Activated T-helper 1 cell treated with anti-CD3 and anti-CD28 coated beads, Interleukin-12 subunit alpha, Interleukin-12 subunit beta, Interleukin-2, Interleukin-4 antibody, amounts not matched to agents 30 ng/mL and 10 ng/mL and 1 ng/mL, durations not matched to agents 14 hours and 24 hours and 36 hours (primary cell): Measurements from ENCODE around the gene GPC5. TPM values are rescaled to one million over a fixed set of nuclear protein-coding genes. Genes with fewer than 3 reads are reported as not detected.

ENCODE experiments used
- DNase-seq: peaks from one replicate; pipeline ENCODE4 v3.0.0; 2021; ENCODE audit warnings: low spot score
- H3K27ac Mint-ChIP-seq: one replicate; pipeline ENCODE4 v1.8.0; 2021; ENCODE audit warnings: mild to moderate bottlenecking, mixed read lengths
- H3K27me3 Mint-ChIP-seq: one replicate; pipeline ENCODE4 v1.8.0; 2022; ENCODE audit warnings: mild to moderate bottlenecking, moderate library complexity, mixed read lengths; ENCODE audit not compliant: insufficient read depth
- H3K36me3 Mint-ChIP-seq: one replicate; pipeline ENCODE4 v1.8.0; 2021; ENCODE audit warnings: low read depth, mixed read lengths
- H3K4me1 Mint-ChIP-seq: one replicate; pipeline ENCODE4 v1.8.0; 2021; ENCODE audit warnings: low read depth, mixed read lengths
- H3K4me3 Mint-ChIP-seq: one replicate; pipeline ENCODE4 v1.8.0; 2021; ENCODE audit warnings: mild to moderate bottlenecking, moderate library complexity, mixed read lengths
- H3K9me3 Mint-ChIP-seq: one replicate; pipeline ENCODE4 v1.8.0; 2021; ENCODE audit warnings: mixed read lengths
- intact Hi-C: fragments of 100-400 bp; cut with micrococcal nuclease; formaldehyde crosslinking; loops from one replicate; pipeline ENCODE4 v1.15.1; 2024
- total RNA-seq: library from RNA; stranded (reverse); gene quantifications from 2 replicates; pipeline ENCODE4 v1.2.3, GENCODE V29; 2022

Gene GPC5
- total RNA-seq, 1 donor from 2014 or later: not detected

- no peak overlapping the region for H3K27ac Mint-ChIP-seq
- H3K9me3 Mint-ChIP-seq: peaks cover 2% of the 10 kb centered on the region
- no peaks in the 10 kb centered on the region for H3K36me3 Mint-ChIP-seq
- DNase-seq: no peak
- intact Hi-C loops: no loop called here
- no peaks in the 10 kb centered on the region for H3K27me3 Mint-ChIP-seq
- no peaks in the 10 kb centered on the region for H3K4me1 Mint-ChIP-seq
- H3K4me3 Mint-ChIP-seq: no peak overlapping the region
Measured at GRCh38 chr13:92403606-92404005, 1005.2 kb downstream of the GPC5 start.

GRCh38 chr13:92407858-92408257, 1009.4 kb downstream of the GPC5 start:
- DNase-seq: no peak
- H3K36me3 Mint-ChIP-seq: no peaks in the 10 kb centered on the region
- H3K27me3 Mint-ChIP-seq: no peaks in the 10 kb centered on the region
- intact Hi-C loops: no loop called here
- H3K27ac Mint-ChIP-seq: no peak overlapping the region
- no peaks in the 10 kb centered on the region for H3K4me1 Mint-ChIP-seq
- no peak overlapping the region for H3K4me3 Mint-ChIP-seq
- H3K9me3 Mint-ChIP-seq: no peaks in the 10 kb centered on the region

- intact Hi-C loops: no loop called here
- H3K4me3 Mint-ChIP-seq: no peak overlapping the region
- DNase-seq: no peak
- H3K27me3 Mint-ChIP-seq: no peaks in the 10 kb centered on the region
- H3K9me3 Mint-ChIP-seq: no peaks in the 10 kb centered on the region
- no peaks in the 10 kb centered on the region for H3K4me1 Mint-ChIP-seq
- no peak overlapping the region for H3K27ac Mint-ChIP-seq
- no peaks in the 10 kb centered on the region for H3K36me3 Mint-ChIP-seq
Measured at GRCh38 chr13:92412481-92412880, 1014.1 kb downstream of the GPC5 start.

- H3K27ac Mint-ChIP-seq: no peak overlapping the region
- H3K36me3 Mint-ChIP-seq: no peaks in the 10 kb centered on the region
- H3K4me3 Mint-ChIP-seq: no peak overlapping the region
- intact Hi-C loops: no loop called here
- no peak for DNase-seq
- no peaks in the 10 kb centered on the region for H3K27me3 Mint-ChIP-seq
- H3K9me3 Mint-ChIP-seq: no peaks in the 10 kb centered on the region
- H3K4me1 Mint-ChIP-seq: no peaks in the 10 kb centered on the region
Measured at GRCh38 chr13:92412996-92413395, 1014.6 kb downstream of the GPC5 start.

- Mint-ChIP-seq H3K9me3 (no peaks in the 10 kb centered on the region), H3K36me3 (no peaks in the 10 kb centered on the region), H3K4me1 (no peaks in the 10 kb centered on the region), H3K27me3 (no peaks in the 10 kb centered on the region), H3K27ac (no peak overlapping the region), H3K4me3 (no peak overlapping the region)
- DNase-seq: no peak
- intact Hi-C loops: no loop called here
Measured at GRCh38 chr13:92413452-92413851, 1015.0 kb downstream of the GPC5 start.

GRCh38 chr13:92414851-92415250, 1016.4 kb downstream of the GPC5 start:
- Mint-ChIP-seq H3K36me3 (no peaks in the 10 kb centered on the region), H3K27ac (no peak overlapping the region), H3K9me3 (no peaks in the 10 kb centered on the region), H3K4me1 (no peaks in the 10 kb centered on the region), H3K4me3 (no peak overlapping the region), H3K27me3 (no peaks in the 10 kb centered on the region)
- no peak for DNase-seq
- intact Hi-C loops: no loop called here

- H3K27ac Mint-ChIP-seq: no peak overlapping the region
- H3K27me3 Mint-ChIP-seq: no peaks in the 10 kb centered on the region
- no peak for DNase-seq
Measured at GRCh38 chr13:92415781-92416180, 1017.4 kb downstream of the GPC5 start.

GRCh38 chr13:92418818-92419412, 1020.5 kb downstream of the GPC5 start:
- intact Hi-C loops: no loop called here
- H3K9me3 Mint-ChIP-seq: peaks cover 4% of the 10 kb centered on the region
- H3K27ac Mint-ChIP-seq: no peak overlapping the region

More at GRCh38 chr13:92415781-92416180, 1017.4 kb downstream of the GPC5 start:
- intact Hi-C loops: no loop called here
- Mint-ChIP-seq H3K4me3 (no peak overlapping the region), H3K9me3 (no peaks in the 10 kb centered on the region), H3K36me3 (no peaks in the 10 kb centered on the region), H3K4me1 (no peaks in the 10 kb centered on the region)

GRCh38 chr13:92429231-92429630, 1030.8 kb downstream of the GPC5 start:
- Mint-ChIP-seq H3K36me3 (no peaks in the 10 kb centered on the region), H3K4me3 (no peak overlapping the region), H3K4me1 (no peaks in the 10 kb centered on the region), H3K27me3 (no peaks in the 10 kb centered on the region), H3K9me3 (peaks cover 4% of the 10 kb centered on the region), H3K27ac (no peak overlapping the region)
- DNase-seq: no peak
- intact Hi-C loops: no loop called here

More at GRCh38 chr13:92418818-92419412, 1020.5 kb downstream of the GPC5 start:
- Mint-ChIP-seq H3K4me3 (no peak overlapping the region), H3K4me1 (no peaks in the 10 kb centered on the region), H3K27me3 (no peaks in the 10 kb centered on the region), H3K36me3 (no peaks in the 10 kb centered on the region)
- no peak for DNase-seq

GRCh38 chr13:92433386-92433785, 1035.0 kb downstream of the GPC5 start:
- Mint-ChIP-seq H3K9me3 (peaks cover 5% of the 10 kb centered on the region), H3K27ac (no peak overlapping the region), H3K4me1 (no peaks in the 10 kb centered on the region), H3K4me3 (no peak overlapping the region), H3K27me3 (no peaks in the 10 kb centered on the region), H3K36me3 (no peaks in the 10 kb centered on the region)
- intact Hi-C loops: no loop called here
- no peak for DNase-seq

- Mint-ChIP-seq H3K36me3 (no peaks in the 10 kb centered on the region), H3K4me3 (no peak overlapping the region), H3K27ac (no peak overlapping the region), H3K9me3 (peaks cover 10% of the 10 kb centered on the region), H3K27me3 (no peaks in the 10 kb centered on the region), H3K4me1 (no peaks in the 10 kb centered on the region)
- intact Hi-C loops: no loop called here
- DNase-seq: no peak
Measured at GRCh38 chr13:92433963-92434362, 1035.5 kb downstream of the GPC5 start.

GRCh38 chr13:92436924-92437323, 1038.5 kb downstream of the GPC5 start:
- Mint-ChIP-seq H3K9me3 (peaks cover 7% of the 10 kb centered on the region), H3K4me1 (no peaks in the 10 kb centered on the region)
- intact Hi-C loops: no loop called here

GRCh38 chr13:92444244-92444643, 1045.8 kb downstream of the GPC5 start:
- Mint-ChIP-seq H3K4me1 (no peaks in the 10 kb centered on the region), H3K4me3 (no peak overlapping the region), H3K36me3 (no peaks in the 10 kb centered on the region), H3K27me3 (no peaks in the 10 kb centered on the region), H3K27ac (no peak overlapping the region), H3K9me3 (peaks cover 12% of the 10 kb centered on the region)
- intact Hi-C loops: no loop called here
- no peak for DNase-seq

More at GRCh38 chr13:92436924-92437323, 1038.5 kb downstream of the GPC5 start:
- H3K4me3 Mint-ChIP-seq: no peak overlapping the region
- H3K36me3 Mint-ChIP-seq: no peaks in the 10 kb centered on the region
- H3K27ac Mint-ChIP-seq: no peak overlapping the region
- no peak for DNase-seq
- no peaks in the 10 kb centered on the region for H3K27me3 Mint-ChIP-seq

- Mint-ChIP-seq H3K27ac (no peak overlapping the region), H3K9me3 (peaks cover 14% of the 10 kb centered on the region), H3K27me3 (no peaks in the 10 kb centered on the region), H3K4me3 (no peak overlapping the region), H3K4me1 (no peaks in the 10 kb centered on the region), H3K36me3 (no peaks in the 10 kb centered on the region)
- intact Hi-C loops: no loop called here
- no peak for DNase-seq
Measured at GRCh38 chr13:92451060-92451459, 1052.6 kb downstream of the GPC5 start.
